GM10847 (cell line): ENCODE data around the gene IL32.

ENCODE experiments used
- POLR2A ChIP-seq: IDR thresholded peaks from 2 replicates; pipeline ENCODE4 v1.6.1; 2011; ENCODE audit not compliant: insufficient read length; ENCODE audit errors: extremely low read depth

Gene IL32

GRCh38 chr16:3057181-3058138 is 8.0 kb upstream of the IL32 start:
- no peak for TF ChIP-seq POLR2A

GRCh38 chr16:3058139-3059030 is 7.1 kb upstream of the IL32 start:
- TF ChIP-seq POLR2A = no peak

GRCh38 chr16:3059041-3059722 is 6.3 kb upstream of the IL32 start:
- TF ChIP-seq POLR2A = peak; percentile 26

- no peak for TF ChIP-seq POLR2A
These were observed 5.7 kb upstream of the IL32 start for GRCh38 chr16:3059723-3060242.

GRCh38 chr16:3060339-3061127 is 4.9 kb upstream of the IL32 start:
- no peak for TF ChIP-seq POLR2A

GRCh38 chr16:3062553-3062952 is 2.9 kb upstream of the IL32 start:
- no peak for TF ChIP-seq POLR2A

GRCh38 chr16:3063625-3064386 is 1.6 kb upstream of the IL32 start:
- no peak for TF ChIP-seq POLR2A

- no peak for TF ChIP-seq POLR2A
These were observed 451 bp downstream of the IL32 start for GRCh38 chr16:3065742-3066439.

GRCh38 chr16:3066440-3066748 is 954 bp downstream of the IL32 start:
- no peak for TF ChIP-seq POLR2A

GRCh38 chr16:3068487-3068886 is 3.0 kb downstream of the IL32 start:
- TF ChIP-seq POLR2A = no peak

- TF ChIP-seq POLR2A = no peak
These were observed 5.2 kb downstream of the IL32 start for GRCh38 chr16:3070608-3071111.

- TF ChIP-seq POLR2A = no peak
These were observed 6.2 kb downstream of the IL32 start for GRCh38 chr16:3071655-3072054.

- TF ChIP-seq POLR2A = no peak
These were observed 8.0 kb downstream of the IL32 start for GRCh38 chr16:3073448-3073847.
